KMS-11 (cell line): ENCODE data around the gene CD83.
"Not testable (repeated sequence)": the region's sequence is repeated elsewhere in the genome, so short reads cannot be mapped to it uniquely, and the experiment has no call there.

ENCODE experiments used
- H2AFZ ChIP-seq: fragments of 200-600 bp; sonication (generic); 2 replicates; pipeline ENCODE4 v1.6.1; 2016; ENCODE audit warnings: antibody characterized with exemption, mixed run types, low read depth
- H3K27ac ChIP-seq: fragments of 200-600 bp; sonication (generic); 2 replicates; pipeline ENCODE4 v1.6.1; 2016; ENCODE audit warnings: mild to moderate bottlenecking, mixed run types
- H3K27me3 ChIP-seq: fragments of 200-600 bp; sonication (generic); 2 replicates; pipeline ENCODE4 v1.6.1; 2017; ENCODE audit warnings: mild to moderate bottlenecking, low read depth, mixed run types, moderate library complexity; ENCODE audit not compliant: insufficient read depth
- H3K36me3 ChIP-seq: fragments of 200-600 bp; sonication (generic); 2 replicates; pipeline ENCODE4 v1.6.1; 2017; ENCODE audit warnings: mild to moderate bottlenecking, mixed run types; ENCODE audit not compliant: insufficient read depth
- H3K4me1 ChIP-seq: fragments of 200-600 bp; sonication (generic); 2 replicates; pipeline ENCODE4 v1.6.1; 2016; ENCODE audit warnings: mild to moderate bottlenecking, low read depth, mixed run types; ENCODE audit not compliant: poor library complexity, severe bottlenecking
- H3K4me2 ChIP-seq: fragments of 200-600 bp; sonication (generic); 2 replicates; pipeline ENCODE4 v1.7.0; 2016; ENCODE audit warnings: mild to moderate bottlenecking, mixed run types
- H3K4me3 ChIP-seq: fragments of 200-600 bp; sonication (generic); IDR thresholded peaks from 2 replicates; pipeline ENCODE4 v1.6.1; 2017; ENCODE audit warnings: low read depth, low read length, mixed read lengths; ENCODE audit not compliant: insufficient read depth
- H3K79me2 ChIP-seq: fragments of 200-600 bp; sonication (generic); 2 replicates; pipeline ENCODE4 v1.6.1; 2016; ENCODE audit warnings: low read depth, mixed run types; ENCODE audit not compliant: insufficient read depth
- H3K9ac ChIP-seq: fragments of 200-600 bp; sonication (generic); 2 replicates; pipeline ENCODE4 v1.6.1; 2016; ENCODE audit warnings: mild to moderate bottlenecking, mixed run types
- H4K20me1 ChIP-seq: fragments of 200-600 bp; sonication (generic); 2 replicates; pipeline ENCODE4 v1.6.1; 2016; ENCODE audit warnings: mild to moderate bottlenecking, mixed run types; ENCODE audit not compliant: insufficient read depth
- TF ChIP-seq, protein P1 (sequence below): fragments of 200-600 bp; sonication (generic); conservative IDR thresholded peaks from 2 replicates; pipeline ENCODE4 v1.6.1; 2017; ENCODE audit warnings: low read depth, mild to moderate bottlenecking, antibody characterized with exemption, low read length, moderate library complexity, mixed read lengths

CD83 gene

DNA sequence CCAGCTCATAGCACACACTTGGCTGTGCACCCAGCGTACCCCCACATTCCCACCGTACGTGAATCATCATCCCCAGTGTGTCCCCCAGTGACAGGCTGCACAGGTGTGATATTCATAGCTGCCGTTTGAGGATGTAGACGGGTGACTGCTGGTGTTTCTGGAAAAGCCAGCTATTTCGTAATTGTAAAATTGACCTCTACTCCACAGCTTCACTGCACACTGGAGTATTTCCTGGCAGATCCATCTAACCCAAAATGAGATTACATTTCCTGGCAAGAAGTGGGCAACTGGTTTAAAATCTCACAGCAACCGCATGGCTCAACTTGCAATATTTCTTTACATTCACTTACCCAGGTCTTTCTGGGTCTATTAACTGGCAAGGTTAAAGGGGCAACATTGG is 30.3 kb downstream of the CD83 start:
- no peak overlapping the region for H2AFZ ChIP-seq
- no peaks in the 10 kb centered on the region for H3K4me1 ChIP-seq
- H3K27ac ChIP-seq = no peak overlapping the region
- no peak overlapping the region for H3K4me3 ChIP-seq
- H3K36me3 ChIP-seq = no peaks in the 10 kb centered on the region
- TF ChIP-seq, protein P1, sequence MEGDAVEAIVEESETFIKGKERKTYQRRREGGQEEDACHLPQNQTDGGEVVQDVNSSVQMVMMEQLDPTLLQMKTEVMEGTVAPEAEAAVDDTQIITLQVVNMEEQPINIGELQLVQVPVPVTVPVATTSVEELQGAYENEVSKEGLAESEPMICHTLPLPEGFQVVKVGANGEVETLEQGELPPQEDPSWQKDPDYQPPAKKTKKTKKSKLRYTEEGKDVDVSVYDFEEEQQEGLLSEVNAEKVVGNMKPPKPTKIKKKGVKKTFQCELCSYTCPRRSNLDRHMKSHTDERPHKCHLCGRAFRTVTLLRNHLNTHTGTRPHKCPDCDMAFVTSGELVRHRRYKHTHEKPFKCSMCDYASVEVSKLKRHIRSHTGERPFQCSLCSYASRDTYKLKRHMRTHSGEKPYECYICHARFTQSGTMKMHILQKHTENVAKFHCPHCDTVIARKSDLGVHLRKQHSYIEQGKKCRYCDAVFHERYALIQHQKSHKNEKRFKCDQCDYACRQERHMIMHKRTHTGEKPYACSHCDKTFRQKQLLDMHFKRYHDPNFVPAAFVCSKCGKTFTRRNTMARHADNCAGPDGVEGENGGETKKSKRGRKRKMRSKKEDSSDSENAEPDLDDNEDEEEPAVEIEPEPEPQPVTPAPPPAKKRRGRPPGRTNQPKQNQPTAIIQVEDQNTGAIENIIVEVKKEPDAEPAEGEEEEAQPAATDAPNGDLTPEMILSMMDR = no peak
- H4K20me1 ChIP-seq = no peaks in the 10 kb centered on the region
- H3K4me2 ChIP-seq = no peak overlapping the region
- H3K27me3 ChIP-seq = no peaks in the 10 kb centered on the region
- no peak overlapping the region for H3K9ac ChIP-seq
- H3K79me2 ChIP-seq = no peaks in the 10 kb centered on the region

DNA sequence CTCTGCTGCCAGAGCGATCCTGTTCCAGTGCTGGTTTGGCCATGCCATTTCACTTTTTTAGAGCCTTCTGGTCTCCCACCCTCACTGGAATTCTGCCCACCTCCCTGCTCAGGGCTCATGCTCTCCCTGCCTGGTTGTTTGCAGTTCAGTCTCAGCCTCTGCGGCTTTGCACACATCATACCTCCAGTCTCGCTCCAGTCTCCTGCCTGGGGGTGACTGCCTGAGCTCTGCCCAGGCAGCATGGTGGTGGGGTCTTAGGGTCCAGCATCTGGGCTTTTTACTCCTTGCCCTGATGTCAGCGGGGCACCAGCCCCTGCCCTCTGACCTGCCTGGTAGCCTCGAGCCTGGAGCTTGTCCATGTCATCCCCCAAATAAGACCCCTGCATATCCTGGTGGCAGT is 30.9 kb downstream of the CD83 start:
- Histone ChIP-seq H3K27ac (no peak overlapping the region), H3K36me3 (no peaks in the 10 kb centered on the region), H3K4me1 (no peaks in the 10 kb centered on the region), H3K9ac (no peak overlapping the region), H2AFZ (no peak overlapping the region), H3K4me2 (no peak overlapping the region), H3K27me3 (no peaks in the 10 kb centered on the region), H3K4me3 (no peak overlapping the region), H4K20me1 (no peaks in the 10 kb centered on the region), H3K79me2 (no peaks in the 10 kb centered on the region)
- TF ChIP-seq, protein P1 = no peak

DNA sequence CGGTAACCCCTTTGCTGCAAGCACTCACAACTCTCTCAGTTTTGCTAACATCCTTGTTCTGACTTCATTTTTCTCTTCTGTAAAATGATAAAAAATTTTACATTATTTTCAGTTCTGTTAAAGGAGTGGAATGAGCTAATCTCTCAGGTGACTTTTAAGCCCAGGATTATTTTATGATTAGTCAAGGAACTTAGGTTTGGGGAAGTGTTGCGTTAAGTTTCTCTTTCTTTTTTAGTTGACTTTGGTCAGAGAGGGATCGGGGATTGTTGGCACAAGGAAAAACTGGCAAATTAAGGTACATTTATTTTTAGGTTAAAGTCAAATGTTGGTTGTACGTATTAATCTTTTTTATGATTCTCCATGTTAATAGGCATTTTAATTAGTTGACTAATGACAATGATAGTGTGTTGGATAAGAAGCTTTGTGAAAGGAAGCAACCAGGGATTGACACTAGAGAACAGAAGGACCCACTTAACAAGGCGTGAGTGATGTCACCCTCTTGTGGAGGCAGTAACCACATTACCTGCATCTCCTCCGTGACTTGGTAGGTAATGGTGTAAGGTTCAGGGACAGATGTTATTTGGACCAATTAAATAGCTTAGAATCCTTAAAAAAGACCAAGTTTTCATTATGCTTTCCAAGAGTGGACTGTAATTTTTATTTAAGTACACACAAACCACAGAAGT is 31.6 kb downstream of the CD83 start:
- H3K4me2 ChIP-seq = no peak overlapping the region
- no peaks in the 10 kb centered on the region for H3K27me3 ChIP-seq
- TF ChIP-seq, protein P1 = no peak
- no peak overlapping the region for H2AFZ ChIP-seq
- no peak overlapping the region for H3K27ac ChIP-seq
- no peaks in the 10 kb centered on the region for H3K36me3 ChIP-seq
- H3K4me3 ChIP-seq = no peak overlapping the region
- no peaks in the 10 kb centered on the region for H3K79me2 ChIP-seq
- no peaks in the 10 kb centered on the region for H4K20me1 ChIP-seq
- no peaks in the 10 kb centered on the region for H3K4me1 ChIP-seq
- no peak overlapping the region for H3K9ac ChIP-seq

DNA sequence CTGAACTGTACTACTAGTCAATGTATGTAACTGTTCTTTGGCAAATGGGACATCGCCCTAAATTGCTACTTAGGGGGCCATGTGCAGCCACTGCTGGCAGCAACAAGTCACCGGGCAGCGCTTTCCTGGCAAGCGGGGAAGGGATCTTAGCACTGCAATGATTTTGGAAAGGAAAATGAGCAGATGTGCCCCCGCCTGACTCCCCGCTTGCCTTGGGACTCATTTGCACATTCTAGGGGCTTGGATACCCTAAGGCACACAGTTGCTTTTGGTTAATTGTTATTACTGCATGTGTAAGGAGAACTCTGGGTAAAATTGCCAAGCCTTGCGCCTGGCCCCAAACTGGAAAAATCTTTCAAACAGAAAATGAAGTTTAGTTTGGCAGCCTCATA is 32.2 kb downstream of the CD83 start:
- Histone ChIP-seq H3K27me3 (no peaks in the 10 kb centered on the region), H3K36me3 (no peaks in the 10 kb centered on the region), H3K4me3 (no peak overlapping the region), H2AFZ (no peak overlapping the region), H3K27ac (no peak overlapping the region), H4K20me1 (no peaks in the 10 kb centered on the region), H3K9ac (no peak overlapping the region), H3K4me1 (no peaks in the 10 kb centered on the region), H3K79me2 (no peaks in the 10 kb centered on the region), H3K4me2 (no peak overlapping the region)
- TF ChIP-seq, protein P1 = no peak

DNA sequence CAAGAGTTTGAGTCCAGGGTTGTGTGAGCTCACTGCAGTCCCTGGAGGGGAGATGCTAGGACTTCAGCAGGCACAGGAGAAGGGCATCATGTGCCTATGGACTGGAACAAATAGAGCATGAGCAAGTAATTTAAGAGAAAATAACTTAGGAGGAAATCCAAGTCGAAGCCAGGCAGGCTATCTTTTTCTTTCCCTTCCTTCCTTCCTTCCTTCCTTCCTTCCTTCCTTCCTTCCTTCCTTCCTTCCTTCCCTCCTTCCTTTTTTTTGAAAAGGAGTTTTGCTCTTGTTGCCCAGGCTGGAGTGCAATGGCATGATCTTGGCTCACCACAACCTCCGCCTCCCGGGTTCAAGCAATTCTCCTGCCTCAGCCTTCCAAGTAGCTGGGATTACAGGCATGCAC is 33.7 kb downstream of the CD83 start:
- H3K9ac ChIP-seq, H3K79me2 ChIP-seq, H2AFZ ChIP-seq, H3K4me2 ChIP-seq, H3K27me3 ChIP-seq, H3K27ac ChIP-seq, H3K36me3 ChIP-seq, H3K4me1 ChIP-seq, H4K20me1 ChIP-seq, H3K4me3 ChIP-seq: not testable (repeated sequence)
